SK-N-SH (cell line): ENCODE results near the gene SOCS3. TPM values are rescaled to one million over a fixed set of nuclear protein-coding genes. Genes with fewer than 3 reads are reported as not detected.
A peak's percentile ranks its signal among the peaks of the same experiment; 100 is the strongest.

Experiments used
- CTCF ChIA-PET: fragments of 300-600, 350-600 bp; formaldehyde crosslinking; extraction: SDS; loops from one replicate; lab custom pipeline; 2021; lab: Yijun Ruan, JAX
- POLR2A ChIA-PET: fragments of 350-600 bp; sonication (Branson Sonifier 250); formaldehyde crosslinking; extraction: SDS; loops from one replicate; lab custom pipeline; 2020; ENCODE audit warnings: antibody characterized with exemption, inconsistent platforms; lab: Yijun Ruan, JAX
- DNase-seq: peaks from one replicate; pipeline ENCODE4 v3.0.0; 2012
- H2AFZ ChIP-seq: fragments of 200-600 bp; sonication (generic); 2 replicates; pipeline ENCODE4 v1.8.1; 2016; ENCODE audit warnings: antibody characterized with exemption, mild to moderate bottlenecking, low read depth
- H3F3A ChIP-seq: fragments of 200-600 bp; sonication (generic); replicated peaks from 2 replicates; pipeline ENCODE3; 2016; ENCODE audit warnings: antibody characterized with exemption, mild to moderate bottlenecking; ENCODE audit not compliant: insufficient read depth
- H3K27ac ChIP-seq, 2 experiments: fragments of 200-500 bp in 1 of 2; fragments of 200-600 bp in 1 of 2; sonication (Bioruptor generic) in 1 of 2; sonication (generic), shearing (Covaris generic) in 1 of 2; 2 replicates each; pipeline versions ENCODE4 v1.5.1 to v1.6.1; 2014 to 2016; ENCODE audit warnings: low read depth in 2 of 2, inconsistent platforms in 1 of 2, low read length in 1 of 2, mild to moderate bottlenecking in 1 of 2, mixed read lengths in 1 of 2
- H3K27me3 ChIP-seq: fragments of 200-600 bp; sonication (generic), shearing (Covaris generic); 2 replicates; pipeline ENCODE4 v1.6.1; 2016; ENCODE audit warnings: mixed run types; ENCODE audit not compliant: insufficient read depth
- H3K36me3 ChIP-seq, 2 experiments: fragments of 200-500 bp in 1 of 2; fragments of 200-600 bp in 1 of 2; sonication (Bioruptor generic) in 1 of 2; sonication (generic) in 1 of 2; replicated peaks in 1 of 2; 2 replicates each; pipeline versions ENCODE3 to v1.5.1; 2014 to 2016; ENCODE audit warnings: low read length in 1 of 2, mild to moderate bottlenecking in 1 of 2; ENCODE audit not compliant: insufficient read depth in 2 of 2, control insufficient read depth in 1 of 2
- H3K4me1 ChIP-seq, 2 experiments: fragments of 200-500 bp in 1 of 2; fragments of 200-600 bp in 1 of 2; sonication (Bioruptor generic) in 1 of 2; sonication (generic), shearing (Covaris generic) in 1 of 2; 2 replicates each; pipeline versions ENCODE4 v1.5.1 to v1.6.1; 2014 to 2016; ENCODE audit warnings: low read depth in 1 of 2, low read length in 1 of 2, mixed run types in 1 of 2; ENCODE audit not compliant: insufficient read depth in 2 of 2, control insufficient read depth in 1 of 2
- H3K4me2 ChIP-seq: fragments of 200-600 bp; sonication (generic), shearing (Covaris generic); 2 replicates; pipeline ENCODE4 v1.6.1; 2017; ENCODE audit warnings: mixed run types
- H3K4me3 ChIP-seq, 2 experiments: fragments of 200-500 bp in 1 of 2; fragments of 200-600 bp in 1 of 2; sonication (Bioruptor generic) in 1 of 2; sonication (generic), shearing (Covaris generic) in 1 of 2; 2 replicates each; pipeline versions ENCODE4 v1.5.1 to v1.8.1; 2014 to 2016; ENCODE audit warnings: low read depth in 2 of 2, inconsistent platforms in 1 of 2, low read length in 1 of 2, mild to moderate bottlenecking in 1 of 2, mixed read lengths in 1 of 2, moderate library complexity in 1 of 2
- H3K79me2 ChIP-seq: fragments of 200-600 bp; sonication (generic); 2 replicates; pipeline ENCODE4 v1.8.1; 2017; ENCODE audit warnings: mild to moderate bottlenecking; ENCODE audit not compliant: insufficient read depth
- H3K9ac ChIP-seq: fragments of 200-600 bp; sonication (generic); 2 replicates; pipeline ENCODE4 v1.6.1; 2017; ENCODE audit warnings: mixed run types
- H3K9me2 ChIP-seq: fragments of 200-600 bp; sonication (generic); 2 replicates; pipeline ENCODE4 v1.6.1; 2017; ENCODE audit warnings: mixed run types
- H3K9me3 ChIP-seq: fragments of 200-600 bp; sonication (generic); 2 replicates; pipeline ENCODE4 v1.6.1; 2017; ENCODE audit warnings: mixed run types, mild to moderate bottlenecking, moderate library complexity
- H4K20me1 ChIP-seq: fragments of 200-600 bp; sonication (generic); 2 replicates; pipeline ENCODE4 v1.6.1; 2017; ENCODE audit warnings: mild to moderate bottlenecking, mixed run types; ENCODE audit not compliant: insufficient read depth
- CTCF ChIP-seq: fragments of 200-600 bp; sonication (generic); IDR thresholded peaks from 2 replicates; pipeline ENCODE4 v1.6.1; 2017; ENCODE audit warnings: antibody characterized with exemption, mild to moderate bottlenecking, moderate library complexity
- ELF1 ChIP-seq: IDR thresholded peaks from 2 replicates; pipeline ENCODE4 v1.4.0; 2012
- EZH2phosphoT487 ChIP-seq: fragments of 200-600 bp; sonication (generic); IDR thresholded peaks from 2 replicates; pipeline ENCODE4 v1.6.1; 2017; ENCODE audit warnings: low read depth, mixed run types, mild to moderate bottlenecking, antibody characterized with exemption, moderate library complexity, borderline replicate concordance
- FOSL2 ChIP-seq: IDR thresholded peaks from 2 replicates; pipeline ENCODE4 v1.4.0; 2012; ENCODE audit warnings: low read depth, mild to moderate bottlenecking, moderate library complexity, borderline replicate concordance
- FOXJ3 ChIP-seq: sonication (generic); formaldehyde crosslinking; IDR thresholded peaks from 2 replicates; pipeline ENCODE4 v1.5.1; 2020; ENCODE audit warnings: mild to moderate bottlenecking, missing genetic modification reagents
- GABPA ChIP-seq: IDR thresholded peaks from 2 replicates; pipeline ENCODE4 v1.4.0; 2012; ENCODE audit warnings: low read depth, mild to moderate bottlenecking
- GATA2 ChIP-seq: sonication (generic); formaldehyde crosslinking; IDR thresholded peaks from 2 replicates; pipeline ENCODE4 v1.5.0; 2020; ENCODE audit warnings: mild to moderate bottlenecking, missing genetic modification reagents
- IRF3 ChIP-seq: fragments of 150-350 bp; IDR thresholded peaks from 2 replicates; pipeline ENCODE4 v1.6.1; 2016; ENCODE audit warnings: mild to moderate bottlenecking, low read depth, low read length
- JUND ChIP-seq: IDR thresholded peaks from 2 replicates; pipeline ENCODE4 v1.4.0; 2012
- MAX ChIP-seq: IDR thresholded peaks from 2 replicates; pipeline ENCODE4 v1.4.0; 2012; ENCODE audit warnings: low read depth
- MXI1 ChIP-seq: IDR thresholded peaks from 2 replicates; pipeline ENCODE4 v1.6.1; 2012; ENCODE audit warnings: mild to moderate bottlenecking, low read depth, low read length, improper control_type of control experiment
- NFIC ChIP-seq: IDR thresholded peaks from 2 replicates; pipeline ENCODE4 v1.4.0; 2012; ENCODE audit warnings: borderline replicate concordance
- NRF1 ChIP-seq: IDR thresholded peaks from 2 replicates; pipeline ENCODE4 v1.6.1; 2012; ENCODE audit warnings: low read depth, mild to moderate bottlenecking, low read length
- PBX3 ChIP-seq: IDR thresholded peaks from 2 replicates; pipeline ENCODE4; 2012
- POLR2AphosphoS5 ChIP-seq: IDR thresholded peaks from 2 replicates; pipeline ENCODE4 v1.6.1; 2012; ENCODE audit warnings: low read depth, low read length
- SMC3 ChIP-seq: IDR thresholded peaks from 2 replicates; pipeline ENCODE4 v1.6.1; 2012; ENCODE audit warnings: low read depth, low read length, improper control_type of control experiment
- TCF12 ChIP-seq: IDR thresholded peaks from 2 replicates; pipeline ENCODE4 v1.4.0; 2012
- TEAD4 ChIP-seq: IDR thresholded peaks from 2 replicates; pipeline ENCODE4 v1.4.0; 2012; ENCODE audit warnings: mild to moderate bottlenecking, borderline replicate concordance; ENCODE audit not compliant: insufficient read depth
- WGBS: methylation state at CpG from one replicate; pipeline ENCODE4 v1.1.6; 2017; ENCODE audit warnings: low lambda C conversion rate; 5-methylcytosine and 5-hydroxymethylcytosine counted together
- polyA plus RNA-seq, 3 experiments: library from polyadenylated mRNA; depleted of rRNA; stranded (reverse); fragments of >200 nt; gene quantifications; 2 replicates each; pipeline ENCODE4 v1.2.3, GENCODE V29; 2012
- TF ChIP-seq, protein P1 (sequence below): fragments of 150-350 bp; IDR thresholded peaks from 2 replicates; pipeline ENCODE4 v1.6.1; 2017; ENCODE audit warnings: antibody characterized with exemption, low read length, low read depth, borderline replicate concordance
- TF ChIP-seq, protein P2 (sequence below): IDR thresholded peaks from 2 replicates; pipeline ENCODE4 v1.4.0; 2012; ENCODE audit warnings: low read depth, borderline replicate concordance

The SOCS3 gene
- polyA plus RNA-seq, 1 of the 3 experiments (the other 2 are of a cell fraction), result 24.9 TPM

DNA sequence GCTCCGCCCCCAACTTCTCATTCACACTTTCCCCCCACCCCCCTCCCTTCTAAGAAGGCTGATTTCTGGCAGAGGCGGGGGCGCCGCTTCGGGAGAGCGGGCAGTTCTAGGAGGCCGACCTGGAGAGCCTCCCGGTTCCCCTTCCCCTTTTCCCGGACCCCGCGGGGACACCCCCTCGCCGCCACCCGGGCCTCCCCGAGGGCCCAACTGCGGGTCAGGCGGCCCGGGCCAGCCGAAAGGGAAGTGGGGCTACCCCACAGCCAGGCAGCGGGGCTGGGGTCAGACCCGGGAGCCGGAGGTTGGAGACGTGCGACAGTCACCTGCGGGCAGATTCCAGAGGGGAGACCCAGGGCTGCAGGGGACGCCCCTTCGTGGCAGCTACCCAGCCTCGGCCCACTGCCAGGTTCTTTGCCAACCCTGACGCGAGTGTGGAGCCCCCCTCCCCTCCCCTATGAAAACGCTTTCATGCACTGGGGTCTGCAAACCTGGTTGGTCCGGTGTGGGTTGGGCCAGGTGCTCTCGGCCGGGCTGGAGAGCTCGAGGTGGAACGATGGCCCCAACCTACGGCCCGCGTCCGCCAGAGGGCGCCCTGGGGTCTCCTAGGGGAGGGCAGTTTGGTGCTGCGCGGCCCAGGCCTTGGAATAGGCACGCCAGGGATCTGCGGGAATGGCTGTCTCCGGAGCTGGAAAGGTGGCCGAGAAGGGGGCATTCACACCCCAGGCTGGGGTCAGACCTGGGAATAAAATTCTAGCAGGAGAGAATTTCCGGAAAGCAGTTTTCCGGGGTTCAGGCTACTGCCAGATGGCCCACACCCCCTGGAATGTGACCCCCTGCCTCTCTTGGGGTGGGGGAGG, 721 bp upstream of the SOCS3 start:
- Histone ChIP-seq H3K4me3 (peak overlapping the region; percentile 70 to 94), H3K4me2 (peak overlapping the region; percentile 95), H2AFZ (peak overlapping the region; percentile 96), H3K9me2 (no peaks in the 10 kb centered on the region), H3K36me3 (peaks cover 28 to 29% of the 10 kb centered on the region in 2 experiments), H3K4me1 (peaks cover 18 to 43% of the 10 kb centered on the region in 2 experiments), H3F3A (peaks cover 23% of the 10 kb centered on the region), H3K27me3 (no peaks in the 10 kb centered on the region), H3K27ac (peak overlapping the region; percentile 91), H3K9me3 (no peaks in the 10 kb centered on the region), H3K9ac (peak overlapping the region; percentile 71), H4K20me1 (peaks cover 34% of the 10 kb centered on the region), H3K79me2 (peaks cover 43% of the 10 kb centered on the region)
- DNase-seq, result peak; percentile 97
- POLR2A ChIA-PET, result interaction anchor here (0.9 to 2.0 kb wide), 5 partner anchors 9 to 61 kb away, joined by 4 to 9 read pairs (median 7); no protein-coding TSS in a partner anchor
- CTCF ChIA-PET, result interaction anchor here (0.6 to 15.1 kb wide), 62 partner anchors 12 to 421 kb away, joined by 3 to 327 read pairs (median 4); partner anchors contain the start of genes CYTH1 and PGS1
- 5% methylated on average over 39 of the region's 49 CpGs for WGBS
- TF ChIP-seq, protein P1, sequence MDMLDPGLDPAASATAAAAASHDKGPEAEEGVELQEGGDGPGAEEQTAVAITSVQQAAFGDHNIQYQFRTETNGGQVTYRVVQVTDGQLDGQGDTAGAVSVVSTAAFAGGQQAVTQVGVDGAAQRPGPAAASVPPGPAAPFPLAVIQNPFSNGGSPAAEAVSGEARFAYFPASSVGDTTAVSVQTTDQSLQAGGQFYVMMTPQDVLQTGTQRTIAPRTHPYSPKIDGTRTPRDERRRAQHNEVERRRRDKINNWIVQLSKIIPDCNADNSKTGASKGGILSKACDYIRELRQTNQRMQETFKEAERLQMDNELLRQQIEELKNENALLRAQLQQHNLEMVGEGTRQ, result no peak
- TF ChIP-seq TCF12, result peak; percentile 38; the same call in 1 of the 2 replicates
- 0 out of 2 replicates have a peak, but pooled peaks have one; percentile 32 for TF ChIP-seq TEAD4
- TF ChIP-seq GABPA, result no peak
- TF ChIP-seq MXI1, result 0 out of 2 replicates have a peak, but pooled peaks have one; percentile 33
- no peak; the same call in 1 of the 2 replicates for TF ChIP-seq PBX3
- no peak for TF ChIP-seq FOXJ3
- TF ChIP-seq IRF3, result no peak
- no peak for TF ChIP-seq GATA2 (CRISPR knock-in tag)
- peak; percentile 66; the same call in 1 of the 2 replicates for TF ChIP-seq MAX
- TF ChIP-seq NRF1, result 0 out of 2 replicates have a peak, but pooled peaks have one; percentile 28
- TF ChIP-seq EZH2phosphoT487, result no peak
- peak; percentile 98 for TF ChIP-seq SMC3
- TF ChIP-seq ELF1, result no peak
- no peak for TF ChIP-seq POLR2AphosphoS5
- TF ChIP-seq NFIC, result peak; percentile 61; the same call in 1 of the 2 replicates
- TF ChIP-seq JUND, result no peak
- peak; percentile 99 for TF ChIP-seq CTCF
- TF ChIP-seq, protein P2, sequence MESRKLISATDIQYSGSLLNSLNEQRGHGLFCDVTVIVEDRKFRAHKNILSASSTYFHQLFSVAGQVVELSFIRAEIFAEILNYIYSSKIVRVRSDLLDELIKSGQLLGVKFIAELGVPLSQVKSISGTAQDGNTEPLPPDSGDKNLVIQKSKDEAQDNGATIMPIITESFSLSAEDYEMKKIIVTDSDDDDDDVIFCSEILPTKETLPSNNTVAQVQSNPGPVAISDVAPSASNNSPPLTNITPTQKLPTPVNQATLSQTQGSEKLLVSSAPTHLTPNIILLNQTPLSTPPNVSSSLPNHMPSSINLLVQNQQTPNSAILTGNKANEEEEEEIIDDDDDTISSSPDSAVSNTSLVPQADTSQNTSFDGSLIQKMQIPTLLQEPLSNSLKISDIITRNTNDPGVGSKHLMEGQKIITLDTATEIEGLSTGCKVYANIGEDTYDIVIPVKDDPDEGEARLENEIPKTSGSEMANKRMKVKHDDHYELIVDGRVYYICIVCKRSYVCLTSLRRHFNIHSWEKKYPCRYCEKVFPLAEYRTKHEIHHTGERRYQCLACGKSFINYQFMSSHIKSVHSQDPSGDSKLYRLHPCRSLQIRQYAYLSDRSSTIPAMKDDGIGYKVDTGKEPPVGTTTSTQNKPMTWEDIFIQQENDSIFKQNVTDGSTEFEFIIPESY, result no peak
- no peak for TF ChIP-seq FOSL2
